ENCODE results near the gene EFCAB6.

Gene EFCAB6

DNA sequence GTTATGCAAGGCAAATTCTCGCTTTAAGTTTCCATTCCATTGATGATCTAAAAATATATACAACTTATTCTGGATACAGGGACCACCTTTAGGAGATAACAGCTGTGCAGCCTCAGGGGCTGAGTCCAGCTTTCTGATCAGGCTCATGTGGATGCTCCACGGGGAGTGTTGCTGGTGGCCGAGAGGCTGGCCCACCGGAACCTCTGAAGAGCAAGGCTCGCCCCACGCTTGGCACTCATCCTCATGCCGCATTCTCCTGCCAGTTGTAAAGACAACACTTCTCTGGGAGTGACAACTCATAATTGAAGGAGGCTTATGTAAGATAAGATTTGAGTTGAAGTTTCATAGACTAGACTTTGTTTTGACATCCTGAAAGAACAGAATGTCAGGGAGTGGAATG is 276.8 kb downstream of the EFCAB6 start:
- no peak for DNase-seq (ENCODE audit: insufficient read length, low spot score)
- TF ChIP-seq, protein P1, sequence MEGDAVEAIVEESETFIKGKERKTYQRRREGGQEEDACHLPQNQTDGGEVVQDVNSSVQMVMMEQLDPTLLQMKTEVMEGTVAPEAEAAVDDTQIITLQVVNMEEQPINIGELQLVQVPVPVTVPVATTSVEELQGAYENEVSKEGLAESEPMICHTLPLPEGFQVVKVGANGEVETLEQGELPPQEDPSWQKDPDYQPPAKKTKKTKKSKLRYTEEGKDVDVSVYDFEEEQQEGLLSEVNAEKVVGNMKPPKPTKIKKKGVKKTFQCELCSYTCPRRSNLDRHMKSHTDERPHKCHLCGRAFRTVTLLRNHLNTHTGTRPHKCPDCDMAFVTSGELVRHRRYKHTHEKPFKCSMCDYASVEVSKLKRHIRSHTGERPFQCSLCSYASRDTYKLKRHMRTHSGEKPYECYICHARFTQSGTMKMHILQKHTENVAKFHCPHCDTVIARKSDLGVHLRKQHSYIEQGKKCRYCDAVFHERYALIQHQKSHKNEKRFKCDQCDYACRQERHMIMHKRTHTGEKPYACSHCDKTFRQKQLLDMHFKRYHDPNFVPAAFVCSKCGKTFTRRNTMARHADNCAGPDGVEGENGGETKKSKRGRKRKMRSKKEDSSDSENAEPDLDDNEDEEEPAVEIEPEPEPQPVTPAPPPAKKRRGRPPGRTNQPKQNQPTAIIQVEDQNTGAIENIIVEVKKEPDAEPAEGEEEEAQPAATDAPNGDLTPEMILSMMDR (IDR thresholded peaks at IDR 0.05; ENCODE audit: insufficient read depth, missing control alignments): no peak
- FAIRE-seq: no peak

DNA sequence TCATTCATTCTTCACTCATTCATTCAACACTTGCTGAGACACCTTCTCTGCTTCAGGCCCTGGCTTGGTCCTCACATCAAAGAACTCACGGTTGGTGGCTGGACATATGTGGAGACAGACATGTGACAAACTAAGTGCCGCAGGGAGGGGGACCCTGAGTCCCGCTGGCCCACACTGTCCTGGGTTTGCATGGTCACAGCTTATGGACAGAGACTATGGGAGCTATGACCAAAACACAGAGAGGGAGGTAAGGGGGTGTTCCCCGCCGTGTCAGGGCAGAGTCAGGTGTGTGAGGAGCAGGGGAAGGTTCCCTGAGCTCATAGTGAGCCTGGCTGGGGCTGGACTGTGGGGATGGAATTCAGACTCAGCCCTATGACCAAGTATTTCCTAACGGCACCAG is 277.2 kb downstream of the EFCAB6 start:
- no peak for FAIRE-seq
- TF ChIP-seq, protein P1 (IDR thresholded peaks at IDR 0.05; ENCODE audit: insufficient read depth, missing control alignments): no peak
- DNase-seq (ENCODE audit: insufficient read length, low spot score): no peak

DNA sequence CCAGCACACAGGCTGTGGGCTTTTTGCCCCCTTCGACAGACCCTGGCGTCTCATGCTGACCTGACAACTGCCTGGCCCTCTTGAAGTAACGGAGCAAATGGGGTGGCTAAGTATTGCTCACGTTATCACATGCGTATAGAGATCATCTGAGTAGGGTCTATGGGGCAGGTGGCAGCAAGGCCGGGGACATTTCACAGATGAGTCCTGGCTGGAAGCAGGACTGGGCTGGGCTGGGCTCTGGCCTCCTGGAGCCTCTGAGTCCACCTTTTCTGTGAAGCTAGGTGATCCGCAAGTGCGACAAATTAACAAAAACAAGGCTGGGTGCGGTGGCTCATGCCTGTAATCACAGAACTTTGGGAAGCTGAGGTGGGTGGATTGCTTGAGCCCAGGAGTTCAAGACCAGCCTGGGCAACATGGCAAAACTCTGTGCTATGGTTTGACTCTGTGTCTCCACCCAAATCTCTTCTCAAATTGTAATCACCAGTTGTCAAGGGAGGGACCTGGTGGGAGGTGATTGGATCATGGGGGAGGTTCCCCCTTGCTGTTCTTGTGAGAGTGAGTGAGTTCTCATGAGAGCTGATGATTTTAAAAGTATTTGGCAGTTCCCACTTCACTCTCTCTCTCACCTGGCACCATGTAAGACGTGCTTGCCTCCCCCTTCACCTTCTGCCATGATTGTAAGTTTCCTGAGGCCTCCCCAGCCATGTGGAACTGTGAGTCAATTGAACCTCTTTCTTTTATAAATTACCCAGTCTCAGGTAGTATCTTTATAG is 278.3 kb downstream of the EFCAB6 start:
- FAIRE-seq: no peak
- TF ChIP-seq, protein P1 (IDR thresholded peaks at IDR 0.05; ENCODE audit: insufficient read depth, missing control alignments): no peak
- no peak for DNase-seq (ENCODE audit: insufficient read length, low spot score)

DNA sequence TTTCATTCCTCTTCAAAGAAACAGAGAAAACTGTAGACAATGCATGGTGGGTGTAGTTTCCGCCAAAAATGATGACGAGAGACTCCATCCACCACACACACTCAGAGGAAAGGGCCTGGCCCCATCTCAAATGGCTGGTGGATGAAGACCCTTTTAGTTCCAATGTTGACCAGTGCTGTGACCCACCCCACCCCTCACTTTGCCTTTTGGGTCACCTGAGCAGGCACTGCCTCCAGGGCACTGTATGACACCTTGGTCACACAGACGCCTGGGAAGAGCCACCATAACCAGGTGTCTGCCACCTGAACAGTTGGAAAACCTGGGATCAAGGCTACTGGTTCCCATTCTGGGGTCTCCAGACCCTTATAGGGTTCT is 279.0 kb downstream of the EFCAB6 start:
- no peak for FAIRE-seq
- TF ChIP-seq, protein P1 (IDR thresholded peaks at IDR 0.05; ENCODE audit: insufficient read depth, missing control alignments): no peak
- DNase-seq (ENCODE audit: insufficient read length, low spot score): no peak

DNA sequence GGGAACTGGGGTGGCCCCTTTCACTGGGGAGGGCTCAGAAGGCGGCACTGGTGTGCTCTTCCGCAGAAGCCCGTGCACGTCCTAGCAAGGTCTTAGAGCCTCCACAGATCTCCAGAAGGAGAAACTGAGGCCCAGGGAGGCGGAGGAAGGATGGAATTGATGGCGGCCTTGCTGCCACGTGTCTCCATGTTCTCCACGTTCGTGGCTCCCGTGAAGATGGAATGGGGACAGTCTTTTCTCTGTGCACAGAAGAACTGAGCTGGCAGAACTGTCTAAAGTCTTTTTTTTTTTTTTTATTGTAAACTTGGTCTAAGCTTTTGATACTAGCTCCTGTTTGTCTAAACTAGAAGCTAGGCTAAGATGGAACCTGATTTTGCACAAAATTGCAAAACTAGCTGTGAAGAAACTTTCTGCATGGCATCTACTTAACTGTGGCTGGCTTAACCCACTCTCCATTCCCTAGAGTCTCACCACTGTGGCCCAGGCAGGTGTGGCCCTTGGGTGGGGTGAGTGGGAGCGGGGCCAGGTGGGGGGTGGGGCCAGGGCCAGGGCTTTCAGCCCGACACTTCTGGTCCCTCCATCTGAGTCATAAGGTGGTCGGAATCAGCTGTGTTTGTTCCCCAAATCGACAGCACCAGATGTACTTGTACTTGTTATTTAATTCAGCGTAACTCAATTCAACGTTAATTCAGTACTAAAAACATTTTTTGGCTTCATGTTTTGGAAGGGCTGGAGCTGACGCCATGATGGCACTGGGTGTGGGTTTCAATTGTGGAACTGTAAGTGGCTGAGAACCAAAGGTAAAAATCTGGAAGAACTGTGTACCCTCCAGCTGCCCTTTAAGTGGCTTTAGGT is 279.6 kb downstream of the EFCAB6 start:
- DNase-seq (ENCODE audit: insufficient read length, low spot score): no peak
- TF ChIP-seq, protein P1 (IDR thresholded peaks at IDR 0.05; ENCODE audit: insufficient read depth, missing control alignments): no peak
- no peak for FAIRE-seq

DNA sequence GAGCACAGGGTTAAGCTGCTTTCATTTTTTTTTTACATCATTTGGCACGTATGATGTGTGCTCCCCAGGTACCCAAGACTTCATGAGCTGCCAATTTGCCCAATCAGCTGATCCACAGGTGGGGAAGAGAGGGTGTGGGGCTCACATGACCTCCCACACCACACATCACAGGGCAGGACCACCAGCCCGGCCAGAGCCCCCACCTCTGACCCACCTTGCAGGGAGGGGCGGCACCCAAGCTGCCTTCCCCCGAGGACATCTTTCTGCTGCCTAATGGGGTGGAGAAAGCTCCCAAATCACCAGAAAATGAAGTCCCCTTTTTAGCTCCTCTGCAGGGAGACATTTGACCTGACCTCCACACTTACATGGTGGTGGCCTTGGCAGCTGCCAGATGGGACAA is 280.5 kb downstream of the EFCAB6 start:
- DNase-seq (ENCODE audit: insufficient read length, low spot score): no peak
- no peak for FAIRE-seq
- TF ChIP-seq, protein P1 (IDR thresholded peaks at IDR 0.05; ENCODE audit: insufficient read depth, missing control alignments): no peak
